Activated CD4-positive, CD25-positive, alpha-beta regulatory T cell treated with anti-CD3 and anti-CD28 coated beads, Interleukin-2, amount 50 U/mL, for 24 hours (primary cell): ENCODE results near the gene NHLRC1.

Experiments used
- ATAC-seq, 2 donors: fragments of 150-1000 bp; cut with Tn5 transposase; one replicate each; pipeline ENCODE4 v1.10.0; 2021; ENCODE audit warnings: mild to moderate bottlenecking in 1 of 2, moderate library complexity in 1 of 2

NHLRC1 gene

DNA sequence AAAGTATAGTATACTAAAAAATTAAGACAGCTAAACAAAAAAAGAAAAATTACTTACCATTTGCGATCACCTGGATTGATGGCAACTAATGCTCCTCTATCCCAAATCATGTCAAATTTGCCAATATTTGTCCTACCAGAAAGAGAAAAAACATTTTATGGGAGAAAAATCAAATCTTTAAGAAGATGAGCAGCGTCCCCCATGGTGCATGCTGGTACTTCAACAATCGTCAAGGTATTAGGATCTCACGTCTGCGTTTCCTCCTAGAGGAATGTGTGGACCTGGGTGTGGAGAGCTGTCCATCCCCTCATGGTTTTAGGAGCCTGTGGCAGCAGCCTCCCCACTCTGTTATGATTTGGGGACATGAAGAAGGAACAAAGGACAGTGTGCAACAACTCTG lies 16.4 kb upstream of the NHLRC1 start:
- ATAC-seq: no peak

DNA sequence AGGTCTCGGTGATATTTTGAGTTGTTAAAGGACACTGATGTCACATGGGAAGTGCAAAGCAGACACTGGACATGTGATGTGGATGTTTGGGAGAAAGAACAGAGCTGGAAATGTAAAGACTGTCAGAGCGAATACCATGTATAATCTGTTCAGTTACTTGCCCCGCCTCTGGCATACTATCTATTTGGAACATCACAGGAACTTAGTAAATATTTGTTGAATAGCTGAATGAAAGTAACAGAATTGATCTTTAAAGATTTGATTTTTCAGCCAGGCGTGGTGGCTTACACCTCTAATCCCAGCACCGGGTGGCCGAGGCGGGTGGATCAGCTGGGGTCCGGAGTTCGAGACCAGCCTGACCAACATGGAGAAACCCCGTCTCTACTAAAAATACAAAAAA lies 13.8 kb upstream of the NHLRC1 start:
- no peak for ATAC-seq

DNA sequence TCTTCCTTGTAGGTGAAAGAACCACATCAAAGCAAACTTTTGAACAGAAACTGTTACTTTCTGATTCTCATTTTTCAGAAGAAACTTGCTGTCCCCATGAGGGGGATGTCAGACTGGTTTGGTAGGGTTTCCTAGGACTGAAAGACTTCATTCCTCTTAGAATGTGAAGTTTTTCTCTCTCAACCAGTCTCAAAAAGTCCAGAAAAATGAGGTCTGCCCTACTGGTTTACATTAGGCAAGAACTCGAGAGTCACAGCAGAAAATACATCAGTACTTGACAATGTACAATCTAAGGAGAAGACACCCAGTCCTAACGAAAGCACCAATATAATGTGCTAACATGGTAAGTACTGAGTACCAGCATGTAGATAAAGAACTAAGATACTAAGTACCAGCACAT lies 12.7 kb upstream of the NHLRC1 start:
- ATAC-seq: no peak

DNA sequence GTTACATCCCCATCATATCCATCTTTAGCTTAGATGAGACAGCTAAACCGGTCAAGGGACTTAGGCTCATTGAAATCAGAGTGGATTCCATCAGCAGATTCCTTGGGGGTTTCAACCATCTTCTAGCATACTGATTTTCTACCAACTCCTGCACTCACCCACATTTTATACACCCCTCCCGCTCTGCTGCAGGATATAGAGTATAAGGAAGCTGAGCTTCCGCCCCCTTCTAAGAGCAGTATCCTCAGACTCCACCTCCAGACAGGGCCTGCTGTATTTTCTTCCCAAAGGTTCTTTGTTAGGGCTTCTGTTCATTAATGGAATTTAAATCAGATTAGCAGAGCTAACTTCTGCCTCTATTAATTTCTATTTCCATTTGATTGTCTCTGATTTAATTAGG lies 9.9 kb upstream of the NHLRC1 start:
- no peak for ATAC-seq

DNA sequence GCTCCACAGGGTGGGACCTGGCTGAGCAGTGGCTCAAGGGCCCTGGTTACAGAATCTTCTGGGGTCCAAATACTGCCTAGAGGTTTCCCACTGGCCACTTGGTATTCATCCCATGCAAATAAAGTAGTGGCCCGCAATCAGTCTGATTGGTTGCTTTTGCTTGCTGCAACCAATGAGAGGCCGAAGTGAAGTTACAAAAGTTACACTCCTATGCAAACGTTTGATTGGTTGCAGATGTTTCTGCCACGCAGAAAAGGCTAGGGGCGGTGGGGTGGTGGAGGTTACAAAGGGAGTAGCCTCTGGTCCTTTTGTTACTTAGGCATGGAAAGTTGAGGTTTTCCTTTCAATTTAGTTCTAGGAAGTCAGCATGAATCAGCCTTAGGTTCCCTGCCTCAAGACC lies 3.6 kb upstream of the NHLRC1 start:
- no peak for ATAC-seq

DNA sequence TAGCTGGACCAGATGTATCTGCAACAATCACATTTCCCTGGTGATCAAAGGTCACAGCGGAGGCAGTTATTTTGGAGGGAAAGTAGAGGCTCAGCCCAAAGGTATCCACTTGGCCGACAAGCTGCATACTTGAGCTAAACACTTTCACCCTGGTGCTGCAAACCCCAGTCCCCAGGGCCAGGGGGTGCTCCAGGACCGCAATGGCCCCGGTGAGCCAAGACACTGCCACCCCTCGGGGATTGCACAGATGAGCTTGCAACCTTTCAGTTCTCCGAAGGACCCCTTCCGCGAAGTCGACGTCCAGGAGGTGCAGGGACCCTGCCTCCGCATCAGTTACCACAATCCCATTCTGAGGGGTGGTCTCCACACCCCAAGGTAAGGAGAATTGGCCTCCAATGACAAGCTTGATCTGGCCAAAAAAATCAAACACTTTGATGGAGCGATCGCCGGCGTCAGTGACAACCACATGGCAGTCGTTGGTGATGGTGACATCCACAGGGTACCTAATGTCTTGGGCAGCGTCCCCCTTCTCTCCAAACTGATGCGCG lies 823 bp downstream of the NHLRC1 start:
- ATAC-seq: no peak

DNA sequence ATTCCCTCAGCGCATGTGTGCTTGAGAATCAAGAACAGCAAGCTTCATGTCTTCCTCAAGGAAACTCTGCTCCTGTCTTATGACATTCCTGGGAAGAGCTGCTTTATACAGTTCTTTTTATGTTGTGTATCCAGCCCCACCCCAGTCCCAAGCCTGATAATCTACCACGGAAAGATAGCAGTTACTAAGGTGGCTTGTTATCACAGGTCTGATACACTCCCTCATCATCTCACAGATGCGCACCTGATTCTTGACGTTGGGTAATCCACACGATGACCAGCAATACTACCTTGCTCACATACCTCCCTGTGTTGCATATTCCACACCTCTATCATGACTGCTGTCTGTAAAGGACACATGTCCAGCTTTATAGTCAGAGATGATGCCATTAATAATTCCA lies 3.2 kb downstream of the NHLRC1 start:
- ATAC-seq: no peak

DNA sequence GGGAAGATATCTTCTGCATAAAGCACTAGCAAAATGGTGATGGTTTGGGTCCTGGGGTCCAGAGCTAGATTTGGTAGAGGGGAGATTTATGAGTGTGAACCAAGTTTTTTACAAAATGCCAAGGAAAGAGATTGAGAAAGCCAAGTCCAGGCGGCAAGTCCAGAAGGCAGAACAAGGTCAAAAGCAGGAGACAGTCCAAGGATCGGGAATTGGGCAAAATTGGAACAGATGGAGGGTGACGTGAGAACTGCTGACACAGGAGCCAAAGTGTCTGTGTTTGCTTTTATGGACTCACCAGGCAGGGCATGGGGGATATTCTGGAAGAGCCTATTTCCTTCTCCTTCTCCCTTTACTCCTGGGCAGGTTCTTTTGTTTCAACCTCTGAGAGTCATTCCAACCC lies 4.1 kb downstream of the NHLRC1 start:
- no peak for ATAC-seq

DNA sequence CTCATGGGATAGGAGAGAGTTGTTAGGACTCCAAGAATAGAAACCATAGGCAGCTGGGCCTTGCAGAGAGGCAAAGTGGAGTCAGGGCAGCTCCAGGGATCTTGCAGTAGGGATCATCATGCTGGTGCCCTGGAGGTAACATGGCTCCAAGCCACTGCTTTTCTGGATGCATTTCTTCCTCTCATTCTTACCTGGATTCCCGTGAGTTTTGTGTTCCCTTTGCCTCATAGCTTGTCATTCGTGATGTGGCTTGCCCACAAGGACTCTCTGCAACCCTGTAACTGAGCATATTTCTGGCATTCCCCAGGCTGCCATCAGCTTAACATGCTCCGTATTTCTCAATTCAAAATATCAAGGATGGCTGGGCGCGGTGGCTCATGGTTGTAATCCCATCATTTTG lies 5.3 kb downstream of the NHLRC1 start:
- no peak for ATAC-seq

DNA sequence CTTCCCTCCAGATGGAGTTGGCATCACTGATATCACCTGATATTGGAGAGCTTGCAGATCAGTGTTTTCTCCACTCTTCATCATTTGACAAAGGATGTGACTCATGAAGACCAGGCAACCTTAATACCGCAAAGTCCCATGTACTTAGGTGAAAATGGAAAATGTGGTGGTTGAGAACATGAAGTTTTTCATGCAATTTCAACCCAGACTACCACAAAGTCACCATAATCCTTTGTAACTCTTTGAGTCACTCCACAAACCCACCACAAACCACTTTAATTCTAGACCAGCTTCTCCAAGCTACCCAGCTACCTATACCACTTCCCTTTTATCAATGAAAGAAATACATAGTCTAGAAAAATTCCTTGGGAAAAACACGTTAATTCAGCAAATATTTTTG lies 7.1 kb downstream of the NHLRC1 start:
- peak; percentile 77 to 79 for ATAC-seq

DNA sequence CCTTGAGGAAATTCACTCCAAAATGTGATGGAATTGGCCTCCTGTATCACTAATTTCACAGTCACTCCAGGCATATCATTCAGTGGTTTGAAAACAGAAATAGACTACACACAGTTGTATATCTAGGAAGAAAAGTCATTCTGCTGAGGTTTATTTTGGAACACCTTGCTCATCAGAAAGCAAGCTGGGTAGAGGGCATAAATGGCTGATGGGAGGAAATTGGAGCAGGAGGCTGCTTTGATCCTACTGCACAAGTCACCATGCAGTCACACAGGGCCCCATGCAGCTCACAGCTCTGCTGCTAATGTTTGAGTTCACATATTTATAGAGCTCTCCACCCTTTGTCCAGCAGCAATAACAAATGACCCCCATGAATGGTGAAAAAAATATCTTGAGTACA lies 12.3 kb downstream of the NHLRC1 start:
- ATAC-seq: no peak

DNA sequence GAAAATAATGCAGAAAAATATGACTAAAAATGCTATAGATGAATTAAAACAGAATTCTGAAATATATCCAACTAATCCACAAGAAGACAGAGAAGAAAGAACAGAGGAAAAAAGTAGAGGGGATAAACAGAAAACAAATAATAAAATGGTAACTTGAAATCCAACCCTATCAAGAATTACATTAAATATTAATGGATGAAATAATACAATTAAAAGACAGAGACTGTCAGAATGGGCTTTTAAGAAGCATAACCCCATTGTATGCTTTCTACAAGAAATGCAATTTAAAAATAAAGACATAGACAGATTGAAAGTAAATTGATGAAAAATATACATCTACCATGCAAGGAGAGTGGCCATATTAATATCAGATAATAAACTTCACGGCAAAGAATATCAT lies 15.4 kb downstream of the NHLRC1 start:
- ATAC-seq: no peak

DNA sequence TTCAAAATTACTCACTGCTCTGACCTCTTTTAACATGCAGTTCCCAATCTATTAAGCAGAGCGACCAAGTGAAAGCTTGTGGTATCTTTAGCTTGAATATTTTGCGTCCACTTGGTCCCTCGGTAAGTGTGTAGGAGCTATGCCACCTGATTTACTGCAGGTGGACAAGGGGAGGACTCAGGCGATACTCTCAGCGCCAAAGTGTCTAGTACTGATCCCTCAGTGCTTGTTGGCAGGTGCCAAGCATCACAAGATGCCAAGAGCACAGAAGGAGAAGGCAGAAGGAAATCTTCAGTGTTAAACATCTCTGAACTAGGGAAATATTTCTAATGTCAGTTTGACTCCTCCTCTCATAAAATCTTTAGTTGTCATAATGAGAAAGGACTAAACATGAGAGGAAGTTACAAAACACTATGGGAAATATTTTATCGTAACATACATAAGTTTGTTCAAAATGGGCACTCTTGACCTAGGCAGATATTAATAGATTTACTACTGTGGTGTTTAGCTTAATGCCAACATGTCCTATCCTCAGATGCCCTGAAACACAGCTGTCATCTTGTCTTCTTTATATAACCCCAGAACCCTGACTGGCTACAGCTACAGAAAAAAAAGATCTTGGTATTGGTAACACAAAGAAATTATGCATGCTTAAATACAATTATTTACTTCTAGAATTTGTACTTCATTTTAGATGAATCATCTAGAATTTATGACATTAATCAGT lies 19.5 kb downstream of the NHLRC1 start:
- no peak for ATAC-seq

DNA sequence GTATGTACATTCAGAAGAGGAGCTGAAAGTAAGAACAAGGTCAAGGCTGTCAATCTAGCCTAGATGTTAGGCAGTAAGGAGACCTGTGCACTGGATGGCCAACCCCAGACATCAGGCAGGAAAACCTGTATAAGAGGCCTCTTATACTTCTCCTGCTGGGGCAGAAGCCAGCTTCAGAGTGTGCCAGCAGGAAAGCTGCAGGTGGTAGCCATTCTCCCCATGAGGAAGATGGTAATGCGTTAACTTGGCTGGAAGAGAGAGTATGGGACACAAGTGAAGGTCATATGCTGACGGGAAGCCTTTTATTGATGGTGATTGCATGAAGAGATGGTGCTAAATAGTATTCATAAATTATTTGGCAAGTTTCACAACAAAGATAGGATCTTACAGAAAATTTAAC lies 20.6 kb downstream of the NHLRC1 start:
- ATAC-seq: no peak

DNA sequence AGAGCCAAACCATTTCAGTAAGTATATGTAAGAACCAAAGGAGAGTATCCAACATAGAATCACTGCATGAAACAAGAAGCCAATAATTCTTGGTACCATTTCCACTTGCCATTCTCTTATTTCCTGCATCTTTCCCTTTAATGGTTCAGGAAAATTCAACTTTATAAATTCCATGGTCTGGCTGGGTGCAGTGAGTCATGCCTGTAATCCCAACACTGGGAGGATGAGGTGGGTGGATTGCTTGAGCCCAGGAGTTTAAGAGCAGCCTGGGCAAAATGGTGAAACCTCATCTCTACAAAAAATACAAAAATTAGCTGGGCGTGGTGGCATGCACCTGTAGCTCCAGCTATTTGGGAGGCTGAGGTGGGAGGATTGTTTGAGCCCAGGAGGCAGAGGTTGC lies 21.2 kb downstream of the NHLRC1 start:
- ATAC-seq: no peak

DNA sequence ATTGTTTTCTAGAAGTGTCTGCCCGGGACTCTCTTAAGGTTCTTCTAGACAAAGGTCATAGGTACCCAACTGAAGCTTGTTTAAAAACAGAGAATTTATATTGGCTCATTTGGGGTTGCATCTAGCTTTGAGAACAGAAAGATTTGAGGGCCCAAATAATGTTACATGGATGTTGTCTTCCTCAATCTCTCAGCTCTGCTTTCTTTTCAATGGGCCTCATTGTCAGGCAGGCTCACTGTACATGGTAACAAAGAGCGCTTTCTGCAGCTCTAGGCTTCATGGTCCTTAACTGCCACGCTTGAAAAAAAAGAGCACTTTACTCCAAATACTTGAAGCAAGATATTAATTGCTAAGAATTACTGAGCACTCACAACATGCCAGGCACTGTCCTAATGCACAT lies 22.2 kb downstream of the NHLRC1 start:
- ATAC-seq: no peak

DNA sequence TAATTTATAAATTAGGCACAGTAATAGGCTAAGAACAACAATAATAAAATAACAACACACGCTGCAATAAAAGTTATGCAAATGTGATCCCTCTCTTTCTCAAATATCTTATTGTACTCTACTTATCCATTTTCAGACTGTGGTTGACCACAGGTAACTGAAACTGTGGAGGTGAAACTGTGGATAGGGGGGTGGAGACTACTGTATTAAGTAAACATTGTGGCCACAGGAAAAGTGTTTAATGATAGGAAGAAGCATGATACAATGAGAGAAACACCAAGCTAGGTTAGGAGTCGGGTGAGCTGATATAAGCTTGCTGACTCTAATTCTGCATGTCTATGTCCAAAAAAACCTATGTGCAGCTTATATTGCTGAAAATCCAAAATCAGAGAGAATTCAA lies 23.0 kb downstream of the NHLRC1 start:
- no peak for ATAC-seq

DNA sequence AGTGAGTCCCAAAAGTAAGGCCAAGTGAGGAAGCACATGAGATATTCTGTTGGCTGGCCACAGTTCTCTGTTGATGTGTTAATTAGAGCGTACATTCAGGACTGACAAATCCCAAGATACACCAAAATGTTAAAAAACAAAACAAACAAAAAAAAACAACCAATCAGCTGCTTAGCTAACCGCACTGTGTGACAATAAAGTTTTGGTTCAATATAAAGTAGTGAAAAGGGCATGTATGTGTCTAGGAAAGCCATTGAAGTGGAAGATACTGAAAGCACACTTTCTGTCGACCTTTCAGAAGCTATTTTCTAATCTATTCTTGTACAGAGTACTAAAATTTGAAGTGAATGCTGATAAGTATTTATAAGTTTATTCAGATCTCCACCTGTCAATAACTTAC lies 26.1 kb downstream of the NHLRC1 start:
- ATAC-seq: no peak

DNA sequence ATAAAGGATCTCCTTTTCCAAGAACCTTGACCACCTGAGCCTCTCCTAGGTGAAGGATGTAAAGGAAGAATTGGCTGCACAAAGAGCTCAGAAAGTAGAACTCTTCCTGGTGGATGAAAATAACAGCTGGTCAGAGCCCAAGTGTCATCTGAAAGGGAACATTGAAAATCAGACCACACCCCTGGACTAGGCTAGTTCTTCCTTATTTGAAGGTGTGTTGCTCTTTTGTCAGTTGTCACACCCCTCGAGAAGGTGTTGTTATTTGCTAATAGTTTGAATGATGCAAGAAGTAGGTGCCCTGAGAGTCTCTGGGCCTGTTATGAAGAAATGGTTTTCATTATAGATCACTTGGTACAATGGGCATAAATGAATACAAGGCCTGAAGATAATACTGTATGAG lies 31.1 kb downstream of the NHLRC1 start:
- ATAC-seq: no peak

DNA sequence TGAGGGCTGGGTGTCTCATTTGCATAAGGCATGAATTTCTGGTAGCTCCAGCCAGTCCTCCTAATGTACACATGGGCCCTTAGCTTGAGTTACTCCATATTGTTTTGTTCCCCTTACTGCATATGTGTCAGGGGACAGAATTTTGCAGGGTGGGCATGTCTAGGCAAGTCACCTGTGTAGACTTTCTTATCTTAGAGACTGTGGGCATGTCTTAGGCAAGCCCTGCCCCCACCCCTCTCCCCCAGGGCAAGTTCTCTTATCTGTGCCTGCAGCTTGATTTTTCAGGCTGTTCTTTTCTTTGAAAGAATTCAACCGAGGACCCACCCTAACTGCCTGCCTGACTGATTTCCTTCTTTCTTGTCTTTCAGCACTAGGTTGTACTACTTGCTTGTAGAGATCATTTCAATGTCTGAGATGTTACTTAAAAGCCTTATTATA lies 32.1 kb downstream of the NHLRC1 start:
- ATAC-seq: no peak

DNA sequence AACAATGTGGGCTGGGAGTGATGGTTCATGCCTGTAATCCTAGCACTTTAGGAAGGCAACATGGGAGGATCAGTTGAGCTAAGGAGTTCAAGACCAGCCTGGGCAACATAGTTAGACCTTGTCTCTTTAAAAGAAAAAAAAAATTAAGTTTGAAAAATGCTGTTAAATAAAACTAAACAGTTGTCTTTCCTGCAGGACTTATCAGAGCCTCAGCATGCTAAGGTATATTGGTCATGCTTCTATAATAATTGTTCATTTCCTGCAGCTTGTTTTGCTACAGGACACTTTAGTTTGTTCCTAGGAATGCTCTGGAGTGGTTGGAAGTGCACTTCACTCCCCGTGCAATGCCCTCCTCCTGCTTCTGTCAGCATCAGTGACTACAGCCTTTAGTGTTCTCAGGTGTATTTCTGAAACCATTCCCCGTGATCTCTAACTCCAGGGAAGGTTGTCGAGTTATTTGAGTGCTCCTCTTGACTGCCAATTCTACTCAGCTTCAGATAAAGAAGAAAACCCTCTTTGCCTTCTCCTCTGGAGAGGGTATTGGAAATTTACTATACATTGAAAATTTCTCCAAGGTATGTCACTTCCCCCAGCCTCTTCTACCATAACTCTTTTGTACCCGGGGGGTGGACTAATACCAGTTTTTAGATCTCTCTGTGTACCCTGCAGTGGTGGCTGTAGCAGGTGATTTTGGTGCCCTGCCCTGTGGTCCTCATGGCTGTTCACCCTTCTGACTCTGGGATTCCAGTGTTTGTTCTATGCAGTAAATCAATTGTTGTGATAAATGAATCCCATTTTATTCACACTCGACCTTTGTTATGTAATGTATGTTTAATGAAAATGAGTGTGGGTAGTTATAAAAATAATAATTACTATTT lies 33.8 kb downstream of the NHLRC1 start:
- no peak for ATAC-seq

DNA sequence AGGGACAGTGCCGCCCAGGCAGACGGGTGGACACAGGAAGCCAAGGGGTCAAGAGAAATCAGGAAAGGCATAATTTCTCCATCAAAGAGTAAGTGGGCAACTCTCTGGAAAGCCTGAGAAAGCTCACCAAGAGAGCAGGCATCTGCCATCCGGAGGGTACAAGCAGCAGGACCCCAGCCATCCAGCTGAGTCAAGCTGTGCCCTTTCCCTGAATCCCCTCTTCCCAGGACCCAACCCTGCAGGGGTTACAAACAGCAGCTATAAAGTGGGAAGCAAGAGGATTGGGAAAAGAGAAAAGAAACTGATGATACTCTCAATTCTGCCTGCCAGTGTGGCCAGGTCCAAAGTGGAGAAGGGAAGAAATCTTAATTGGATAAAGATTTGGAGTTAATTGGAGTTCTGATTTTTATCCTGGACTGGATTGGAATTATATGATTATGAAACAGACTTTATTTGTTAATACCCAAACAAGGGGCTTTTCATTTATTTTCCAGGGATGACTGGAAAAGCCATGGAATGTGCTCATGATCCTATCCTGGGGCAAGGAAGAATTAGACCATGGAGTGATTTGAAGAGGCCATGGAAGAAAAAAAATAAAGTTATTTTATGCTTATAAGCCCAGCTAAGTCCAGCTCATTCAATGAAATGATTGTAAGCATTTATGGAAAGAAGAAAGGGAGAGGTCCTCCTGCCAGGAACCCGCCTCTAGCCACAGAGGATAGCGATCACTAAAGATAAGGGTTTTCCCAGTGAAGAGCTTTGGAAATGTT lies 34.9 kb downstream of the NHLRC1 start:
- no peak for ATAC-seq

DNA sequence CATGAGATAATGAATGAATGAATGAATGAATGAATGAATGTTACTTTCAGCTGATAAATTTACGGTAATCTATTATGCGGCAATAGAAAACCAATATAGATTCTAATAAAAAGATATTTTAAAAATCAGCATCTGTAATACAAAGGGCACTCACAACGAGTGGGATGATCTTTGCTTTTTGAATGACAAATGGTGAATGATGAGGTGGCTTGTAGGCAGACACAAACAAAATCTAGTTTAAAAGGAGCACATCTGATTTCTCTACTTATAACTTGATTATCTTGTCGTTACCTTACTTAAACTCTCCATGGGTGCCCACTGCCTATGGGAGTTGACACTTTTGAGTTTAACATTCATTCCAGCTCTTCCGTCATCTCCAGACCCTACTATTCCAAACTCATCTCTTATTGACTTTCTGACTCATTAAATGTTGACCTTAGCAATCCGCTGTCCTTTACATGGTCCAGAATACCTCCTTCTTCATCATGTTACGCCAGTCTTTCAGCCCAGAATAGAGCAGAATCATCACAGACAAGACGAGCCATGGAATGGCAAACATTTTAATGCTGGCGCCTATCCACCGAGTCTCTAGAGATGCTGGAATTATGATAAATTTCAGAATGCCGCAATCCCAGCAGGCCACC lies 41.3 kb downstream of the NHLRC1 start:
- no peak for ATAC-seq
